T-helper 1 cell treated with Interleukin-12 subunit alpha and Interleukin-12 subunit beta and Interleukin-4 antibody, amounts not matched to agents 30 ng/mL and 1 ng/mL, for 36 hours (primary cell): ENCODE measurements around the gene GUCD1. TPM values are rescaled to one million over a fixed set of nuclear protein-coding genes. Genes with fewer than 3 reads are reported as not detected.

ENCODE experiments used
- intact Hi-C: fragments of 100-400 bp; cut with micrococcal nuclease; formaldehyde crosslinking; loops from one replicate; pipeline ENCODE4 v1.15.1; 2024
- total RNA-seq: library from RNA; stranded (reverse); gene quantifications from 2 replicates; pipeline ENCODE4 v1.2.3, GENCODE V29; 2022

GUCD1 gene
- total RNA-seq, 1 donor from 2014 or later: 128 TPM

DNA sequence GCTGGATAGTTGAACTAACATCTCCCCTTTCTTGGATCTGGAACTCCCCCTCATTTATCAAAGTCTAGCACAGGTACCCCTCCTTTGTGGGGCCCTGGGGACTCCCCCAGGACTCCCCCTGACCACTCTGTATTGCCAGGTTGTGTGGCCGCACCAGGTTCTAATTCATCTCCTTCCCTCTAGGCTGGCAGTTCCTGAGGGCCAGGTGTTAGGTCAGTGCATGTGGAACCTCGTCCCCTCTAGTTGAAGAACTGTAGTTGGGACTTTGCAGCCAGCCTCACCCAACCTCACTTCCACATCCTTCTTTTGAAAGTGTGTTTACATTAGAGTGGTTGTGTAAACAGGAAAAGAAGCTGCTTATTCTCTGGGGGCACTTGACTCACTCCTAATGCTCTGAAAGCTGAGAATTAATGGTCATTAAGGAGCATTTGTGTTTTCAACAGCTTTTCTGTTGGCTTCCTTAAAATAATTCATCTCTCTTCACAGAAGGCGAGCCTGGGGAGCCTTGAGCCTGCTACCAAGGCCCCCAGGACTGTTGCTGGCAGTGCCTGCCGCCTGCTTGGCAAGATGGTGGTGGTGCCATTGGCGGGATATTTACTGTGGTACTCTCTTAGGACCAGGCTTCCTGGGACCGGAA lies 48.0 kb downstream of the GUCD1 start:
- intact Hi-C loops: no loop called here

DNA sequence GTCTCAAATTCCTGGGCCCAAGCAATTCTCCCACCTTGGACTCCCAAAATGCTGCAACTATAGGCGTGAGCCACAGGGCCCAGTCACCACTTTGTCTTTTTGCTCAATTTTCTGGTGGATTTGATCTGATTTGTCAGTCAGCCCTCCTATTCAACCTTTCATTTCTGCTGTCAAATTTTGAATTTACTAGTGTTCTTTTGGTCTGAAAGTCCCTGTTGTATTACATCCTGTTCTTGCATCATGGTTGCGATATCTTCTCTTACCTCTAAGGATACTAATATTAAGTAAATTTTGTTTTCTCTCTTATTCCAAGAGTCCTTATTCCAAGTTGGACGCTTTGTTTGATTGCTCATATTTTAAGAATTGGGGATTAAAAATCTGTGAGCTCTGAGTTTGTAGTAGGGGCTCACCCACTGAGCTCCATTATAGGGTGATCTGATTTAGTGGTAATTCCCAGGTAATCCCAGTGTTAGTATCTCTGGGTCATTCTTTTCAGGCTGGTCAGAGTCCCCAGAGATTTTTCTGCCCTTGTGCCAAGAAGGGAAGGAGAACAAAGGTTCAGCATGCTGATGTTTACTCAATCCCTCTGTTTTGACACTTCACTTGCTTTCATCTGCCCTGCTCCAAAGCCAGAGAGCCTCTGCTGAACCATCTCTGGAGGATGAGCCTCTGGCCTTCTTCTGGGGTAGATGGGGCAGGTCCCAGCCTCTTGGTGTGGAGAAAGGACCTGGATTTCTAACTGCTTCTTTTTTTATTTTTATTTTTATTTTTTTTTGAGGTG lies 49.8 kb downstream of the GUCD1 start:
- intact Hi-C loops: no loop called here

DNA sequence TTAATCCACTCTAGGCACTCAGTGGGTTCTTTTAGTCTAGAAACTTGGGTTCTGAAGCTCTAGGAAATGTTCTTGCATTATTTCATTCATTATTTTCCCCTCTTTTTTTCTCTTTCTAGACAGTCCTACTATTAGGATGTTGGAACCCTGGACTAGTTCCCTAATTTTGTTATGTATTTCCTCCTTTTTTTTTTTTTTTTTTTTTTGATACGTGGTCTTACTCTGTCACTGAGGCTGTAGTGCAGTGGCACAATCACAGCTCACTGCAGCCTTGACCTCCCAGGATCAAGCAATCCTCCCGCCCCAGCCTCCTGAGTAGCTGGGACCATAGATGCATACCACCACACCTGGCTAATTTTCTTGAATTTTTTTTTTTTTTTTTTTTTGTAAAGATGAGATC lies 50.4 kb downstream of the GUCD1 start:
- intact Hi-C loops: no loop called here

DNA sequence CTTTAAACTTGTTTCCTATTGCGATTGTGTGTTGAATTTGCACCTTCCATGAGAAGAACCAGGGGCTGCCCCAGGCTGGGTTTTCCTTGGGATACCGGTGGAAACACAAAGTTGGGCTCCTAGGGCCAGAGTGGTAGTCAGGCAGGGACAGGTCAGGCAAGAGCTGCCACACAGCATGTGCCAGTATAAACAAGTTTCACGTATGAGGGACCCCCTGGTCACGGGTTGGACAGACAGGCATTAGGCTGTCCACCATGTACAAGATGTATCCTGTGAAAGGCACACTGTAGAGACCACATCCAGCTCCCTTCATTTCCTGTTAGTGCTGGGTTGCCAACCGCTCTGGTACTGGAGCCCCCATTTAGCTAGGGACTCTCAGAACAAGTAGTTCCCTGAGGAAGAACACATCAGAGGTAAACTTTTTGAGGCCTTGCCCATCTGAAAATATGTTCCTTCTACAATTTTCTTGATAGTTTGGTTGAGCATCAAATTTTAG lies 51.0 kb downstream of the GUCD1 start:
- intact Hi-C loops: loop anchor here (1.0 to 2.0 kb wide), 4 partner anchors 17 to 179 kb away; no protein-coding TSS in a partner anchor

DNA sequence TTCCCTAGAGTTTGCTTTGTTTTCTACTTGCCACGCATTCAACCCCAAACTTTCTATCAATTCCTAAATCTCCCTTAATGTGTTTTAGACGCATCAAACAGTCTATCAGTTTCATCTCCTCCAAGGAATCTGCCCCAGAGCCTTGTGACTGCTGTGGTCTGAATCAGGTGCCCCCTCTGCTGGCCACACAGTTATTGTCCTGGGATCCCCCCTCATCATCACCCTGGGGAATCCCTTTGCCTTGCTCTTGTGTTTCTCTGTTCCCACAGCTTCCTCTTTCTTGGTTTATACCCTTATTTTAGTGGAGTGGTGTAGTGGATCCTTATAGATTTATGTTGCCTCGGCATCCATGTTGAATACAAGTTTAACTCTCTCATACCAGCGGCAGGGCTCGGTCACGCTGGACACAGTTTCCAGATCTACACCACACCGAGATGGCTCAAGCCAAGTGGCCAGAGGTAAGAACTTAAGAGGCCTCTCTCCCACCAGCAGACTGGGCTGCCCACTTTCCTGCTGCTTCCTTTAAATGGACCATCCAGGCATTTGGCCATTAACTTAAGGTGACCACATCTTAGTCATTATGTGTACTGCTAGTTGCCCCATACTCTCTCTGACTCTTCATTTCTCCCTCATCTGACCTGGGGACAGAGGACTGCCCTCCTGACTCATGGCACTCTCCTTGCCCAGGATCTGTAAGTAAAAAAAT lies 51.6 kb downstream of the GUCD1 start:
- intact Hi-C loops: loop anchor here (1.0 to 2.0 kb wide), 4 partner anchors 18 to 178 kb away; no protein-coding TSS in a partner anchor

DNA sequence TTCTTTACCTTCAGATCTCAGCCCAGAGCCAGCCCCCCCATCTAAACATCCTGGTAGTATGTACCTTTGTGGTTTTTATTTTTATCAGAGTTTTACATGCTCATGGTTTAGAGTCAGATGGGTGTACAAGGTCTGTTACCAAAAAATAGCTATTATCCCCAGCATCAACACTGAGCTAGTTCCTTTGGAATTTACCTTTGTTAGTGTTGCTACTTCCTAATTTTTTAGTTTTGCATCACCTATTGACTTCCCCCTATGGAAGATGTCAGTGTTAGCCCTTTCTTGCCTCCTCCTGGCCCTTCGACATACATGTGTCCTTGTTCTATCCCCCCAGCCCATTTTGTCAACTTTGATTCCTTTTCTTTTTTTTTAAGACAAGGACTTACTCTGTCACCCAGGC lies 52.4 kb downstream of the GUCD1 start:
- intact Hi-C loops: loop anchor here (2.0 kb wide), 2 partner anchors 18 to 68 kb away; no protein-coding TSS in a partner anchor

DNA sequence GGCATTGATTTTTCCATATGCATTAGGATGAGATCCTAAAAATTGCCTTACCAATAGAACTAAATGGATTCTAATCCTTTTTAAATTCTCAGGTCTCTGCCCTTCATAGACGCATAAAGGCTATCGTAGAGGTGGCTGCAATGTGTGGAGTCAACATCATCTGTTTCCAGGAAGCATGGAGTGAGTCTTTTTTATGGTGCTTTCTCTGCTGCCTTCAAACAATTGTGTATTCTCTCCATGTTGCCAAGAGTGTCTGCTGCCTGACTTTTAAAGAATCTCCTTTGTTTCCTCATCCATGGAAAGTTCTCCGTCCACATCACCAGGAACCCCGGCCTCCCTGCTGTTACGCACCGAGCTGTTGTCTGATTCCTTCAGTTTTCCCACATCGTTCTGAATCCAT lies 52.9 kb downstream of the GUCD1 start:
- intact Hi-C loops: loop anchor here (2.0 kb wide), 2 partner anchors 19 to 67 kb away; no protein-coding TSS in a partner anchor

DNA sequence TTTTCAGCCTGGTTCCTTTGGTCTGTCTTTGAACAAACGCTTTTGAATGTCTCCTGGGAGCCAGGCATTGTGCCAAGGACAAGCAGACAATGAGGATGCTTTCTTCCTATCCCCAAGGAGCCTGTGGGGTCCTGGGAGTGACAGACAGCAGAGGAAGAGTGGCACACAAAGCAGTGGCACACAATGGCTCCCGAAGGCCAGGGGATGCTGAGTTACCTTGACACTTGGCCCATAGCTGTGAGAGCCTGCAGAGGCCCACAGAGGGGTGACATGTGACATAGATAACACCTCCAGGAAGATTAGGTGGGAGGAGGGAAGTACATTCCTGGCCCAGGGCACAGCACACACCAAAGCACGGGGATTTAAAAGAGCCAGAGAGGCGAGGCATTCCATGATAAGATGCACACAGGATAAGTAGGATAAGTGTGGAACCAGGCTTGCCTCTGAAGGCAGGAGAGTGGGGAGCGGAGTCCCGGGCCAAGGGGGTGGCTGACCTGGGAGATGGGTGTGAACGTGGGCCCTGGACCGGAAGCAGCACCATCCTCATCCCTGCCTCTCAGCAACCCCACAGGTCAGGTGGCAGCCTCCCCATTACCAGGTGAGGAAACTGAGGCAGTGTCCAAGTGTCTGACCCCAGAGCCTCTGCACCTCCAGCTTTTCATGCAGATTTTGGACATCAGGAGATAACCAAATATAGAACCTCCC lies 53.5 kb downstream of the GUCD1 start:
- intact Hi-C loops: loop anchor here (2.0 kb wide), 2 partner anchors 19 to 67 kb away; no protein-coding TSS in a partner anchor

DNA sequence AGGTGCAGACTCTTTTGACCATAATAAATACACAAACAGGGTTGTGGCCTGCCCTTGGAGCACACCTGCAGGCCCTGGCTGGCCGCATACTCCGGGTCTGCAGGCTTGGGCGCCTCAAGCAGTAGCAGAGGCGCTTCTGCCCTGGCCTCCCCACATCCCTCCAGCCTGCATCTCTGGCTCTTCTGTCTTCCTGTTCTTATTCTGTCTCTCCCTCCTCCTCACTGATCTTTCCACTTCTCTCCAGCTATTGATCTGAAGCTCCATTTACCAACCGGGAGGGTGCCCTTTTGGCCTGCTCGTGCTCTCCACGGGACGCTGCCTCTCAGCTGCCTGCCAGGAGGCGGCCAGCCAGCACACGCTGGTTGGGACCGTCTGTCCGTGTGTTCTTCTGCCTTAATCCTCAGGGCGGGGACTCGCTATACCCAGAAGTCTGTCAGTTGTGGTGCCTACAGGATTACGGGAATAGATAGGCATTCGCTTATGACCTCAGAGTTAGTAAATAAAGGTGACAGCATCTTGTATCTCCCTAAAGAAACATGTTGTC lies 54.6 kb downstream of the GUCD1 start:
- intact Hi-C loops: no loop called here

DNA sequence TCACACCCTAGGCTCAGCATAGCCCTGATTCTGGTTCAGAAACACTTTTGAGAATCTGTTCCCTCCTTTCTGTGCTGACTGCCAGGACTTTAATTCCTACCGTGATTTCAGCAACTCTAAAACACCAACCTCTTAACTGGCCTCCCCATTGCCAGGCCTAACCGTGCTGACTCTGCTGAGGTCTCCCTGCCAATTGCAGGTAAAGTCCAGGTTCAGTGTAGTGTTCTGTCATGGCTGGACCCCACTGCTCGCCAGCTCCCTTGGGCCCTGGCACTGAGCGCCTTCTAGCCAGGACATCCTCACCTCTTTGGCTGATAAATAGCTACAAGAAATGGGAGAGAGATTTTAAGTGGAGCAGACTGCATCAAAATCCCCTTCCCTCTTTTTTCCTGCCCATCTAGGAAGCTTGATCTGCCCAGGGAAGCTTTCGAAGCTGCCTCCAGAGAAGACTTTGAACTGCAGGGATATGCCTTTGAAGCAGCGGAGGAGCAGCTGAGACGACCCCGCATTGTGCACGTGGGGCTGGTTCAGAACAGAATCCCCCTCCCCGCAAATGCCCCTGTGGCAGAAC lies 55.1 kb downstream of the GUCD1 start:
- intact Hi-C loops: no loop called here

DNA sequence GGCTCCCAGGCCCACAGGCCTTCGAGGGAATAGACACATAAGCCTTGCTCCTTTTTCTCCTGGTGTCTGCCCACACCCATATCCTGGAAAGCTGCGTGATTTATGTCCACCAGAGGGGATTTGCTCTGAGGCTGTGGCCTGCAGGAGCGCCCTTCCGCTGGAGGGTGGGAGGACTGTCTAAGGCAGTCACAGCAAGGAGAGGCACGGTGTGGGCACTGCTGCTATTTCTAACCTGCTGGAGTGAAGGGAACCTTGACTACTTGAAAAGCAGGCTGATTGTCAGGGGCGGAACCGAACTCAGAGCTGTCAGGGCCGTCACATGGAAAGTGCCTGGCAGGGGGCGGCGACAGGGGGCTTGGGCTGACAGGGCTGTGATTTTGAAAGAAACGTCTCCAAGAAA lies 56.1 kb downstream of the GUCD1 start:
- intact Hi-C loops: no loop called here

DNA sequence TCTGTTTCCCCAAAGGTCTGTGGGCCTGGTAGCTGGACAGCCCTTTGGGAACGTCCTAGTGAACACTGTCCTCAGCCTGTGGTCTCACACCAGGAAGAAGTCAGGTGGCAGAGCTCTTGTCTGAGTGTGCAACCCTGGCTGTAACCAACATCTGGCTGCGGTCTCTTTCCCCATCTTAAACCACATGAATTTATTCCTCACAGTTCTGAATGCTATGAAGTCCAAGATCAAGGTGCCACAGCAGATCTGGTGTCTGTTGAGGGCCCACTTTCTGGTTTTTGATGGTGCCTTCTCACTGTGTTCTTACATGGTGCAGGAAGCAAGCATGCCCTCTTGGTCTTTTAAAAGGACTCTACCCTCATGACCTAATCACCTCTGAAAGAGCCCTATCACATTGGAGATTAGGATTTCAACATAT lies 57.1 kb downstream of the GUCD1 start:
- intact Hi-C loops: no loop called here

DNA sequence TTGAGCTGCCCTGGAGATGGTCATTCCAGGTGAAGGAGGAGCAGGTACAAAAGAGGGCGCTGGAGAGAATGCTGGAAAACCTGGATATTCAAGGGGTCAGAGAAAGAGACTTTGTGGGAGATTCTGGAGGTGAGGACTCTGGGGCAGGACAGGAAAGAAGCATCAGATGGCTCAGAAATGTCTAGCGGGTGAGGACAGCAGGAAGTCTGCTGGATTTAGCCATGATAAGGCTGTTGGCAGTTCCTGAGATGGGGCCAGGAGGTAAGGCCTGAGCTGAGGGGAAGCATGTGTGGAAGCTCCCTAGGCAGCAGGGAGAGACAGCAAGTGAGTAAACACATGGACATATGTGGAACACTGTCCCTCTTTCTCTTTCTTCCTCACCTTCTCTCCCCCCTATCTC lies 58.3 kb downstream of the GUCD1 start:
- intact Hi-C loops: no loop called here

DNA sequence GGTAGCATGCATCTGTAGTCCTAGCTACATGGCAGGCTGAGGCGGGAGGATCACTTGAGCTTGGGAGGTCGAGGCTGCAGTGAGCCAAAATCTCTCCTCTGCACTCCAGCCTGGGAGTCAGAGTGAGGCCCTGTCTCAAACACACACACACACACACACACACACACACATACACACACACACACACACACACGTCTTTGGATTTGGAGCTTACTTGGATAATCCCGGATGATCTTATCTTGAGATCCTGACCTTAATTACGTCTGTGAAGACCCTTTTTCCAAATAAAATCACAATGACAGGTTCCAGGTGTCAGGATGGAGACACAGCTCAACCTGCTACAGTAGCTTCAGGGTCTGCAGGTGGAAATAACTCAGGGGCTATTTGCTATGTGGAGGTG lies 58.7 kb downstream of the GUCD1 start:
- intact Hi-C loops: no loop called here

DNA sequence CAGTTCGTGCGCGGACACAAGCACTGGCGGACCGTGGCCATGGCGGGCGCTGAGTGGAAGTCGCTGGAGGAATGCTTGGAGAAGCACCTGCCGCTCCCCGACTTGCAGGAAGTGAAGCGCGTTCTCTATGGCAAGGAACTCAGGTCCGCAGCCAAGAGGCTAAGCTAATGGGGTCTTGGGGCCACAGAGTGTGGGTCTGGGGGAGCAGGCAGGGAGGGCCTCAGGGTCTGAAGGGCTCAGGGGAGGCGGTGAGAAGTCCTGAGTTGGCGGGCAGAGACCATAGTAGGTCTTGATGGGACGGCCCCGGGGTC lies 59.6 kb downstream of the GUCD1 start:
- intact Hi-C loops: no loop called here

DNA sequence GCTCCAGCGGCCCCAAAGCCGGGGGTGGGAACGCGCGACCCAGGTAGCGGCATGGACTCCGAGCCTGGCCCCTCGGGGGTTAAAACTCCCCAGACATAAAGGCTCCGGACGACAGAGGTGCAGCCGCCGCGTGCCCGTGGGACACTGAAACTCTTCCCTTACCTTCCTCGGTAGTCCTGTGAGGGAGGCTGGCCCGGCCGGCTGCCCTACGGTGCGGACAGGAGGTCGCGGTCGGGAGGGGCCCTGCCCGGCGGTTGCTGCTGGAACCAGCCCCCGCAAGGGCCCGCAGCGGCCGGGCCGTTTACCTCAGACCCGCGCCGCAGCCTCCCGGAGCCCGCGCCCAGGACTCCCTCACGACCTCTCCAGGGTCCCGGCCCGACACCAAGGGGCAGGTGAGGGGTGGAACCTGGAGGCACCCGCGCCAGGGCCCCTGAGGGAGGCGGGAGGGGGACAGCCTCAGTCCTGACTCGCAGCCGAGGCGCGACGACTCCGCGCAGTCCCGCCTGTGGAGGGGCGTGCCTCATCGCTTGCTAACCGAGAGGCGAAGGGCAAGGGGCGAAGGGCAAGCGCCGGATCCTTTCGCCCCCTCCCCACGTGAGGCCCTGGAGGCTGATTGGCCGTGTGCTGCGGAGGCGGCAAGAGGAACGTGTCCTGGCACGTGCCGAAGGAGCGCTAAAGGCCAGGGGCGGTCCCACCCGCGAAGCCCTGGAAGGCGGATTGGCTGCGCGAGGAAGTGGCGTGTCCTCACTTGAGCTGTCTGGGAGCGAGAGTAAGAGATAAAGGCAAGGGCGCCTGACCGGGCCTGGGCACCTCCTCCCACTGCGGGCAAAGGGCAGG lies 60.2 kb downstream of the GUCD1 start, which contains the start of gene UPB1:
UPB1 (plus strand) TSS at position 805 of the 837 bp plus-strand sequence. CDS start 72 bp downstream, outside the sequence.
- intact Hi-C loops: no loop called here

DNA sequence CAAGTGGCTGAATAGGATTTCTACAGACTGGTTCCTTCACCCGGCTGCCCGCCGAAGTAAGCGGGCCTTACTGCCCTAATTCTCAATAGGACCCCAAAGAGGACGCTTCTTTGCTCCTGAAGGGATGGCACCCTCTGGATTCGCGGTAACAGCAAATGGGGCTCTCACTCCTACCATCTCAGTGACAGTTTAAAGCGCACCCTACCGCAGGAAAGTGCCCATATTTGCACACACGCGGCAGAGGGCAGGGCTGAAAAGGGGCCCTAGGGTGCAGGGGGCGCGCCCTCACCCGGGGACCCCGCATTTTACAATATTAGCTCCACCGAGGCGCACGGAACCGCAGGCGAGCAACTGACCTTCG lies 60.8 kb downstream of the GUCD1 start:
- intact Hi-C loops: no loop called here

DNA sequence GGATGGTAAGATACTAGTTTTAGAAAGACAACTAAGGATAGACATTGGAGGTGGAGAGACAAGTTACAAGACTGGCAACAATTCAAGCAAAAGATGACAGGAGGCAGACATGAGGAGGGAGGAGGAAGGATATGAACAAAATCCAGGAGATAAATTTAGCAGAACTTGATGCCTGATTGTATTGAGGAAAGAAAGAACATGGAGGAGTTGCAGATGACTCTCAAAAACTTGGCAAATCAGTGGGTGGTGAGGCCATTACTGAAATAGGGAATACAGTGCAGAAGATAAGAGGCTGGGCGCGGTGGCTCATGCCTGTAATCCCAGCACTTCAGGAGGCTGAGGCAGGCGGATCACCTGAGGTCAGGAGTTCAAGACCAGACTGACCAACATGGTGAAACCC lies 62.5 kb downstream of the GUCD1 start:
- intact Hi-C loops: no loop called here
